BJ (cell line): ENCODE data around the gene ANKRD65. TPM values are rescaled to one million over a fixed set of nuclear protein-coding genes. Genes with fewer than 3 reads are reported as not detected.
"Not testable (repeated sequence)": the region's sequence is repeated elsewhere in the genome, so short reads cannot be mapped to it uniquely, and the experiment has no call there.

ENCODE experiments used
- CTCF ChIA-PET: fragments of 350-600 bp; formaldehyde crosslinking; extraction: SDS; loops from one replicate; lab custom pipeline; 2021; ENCODE audit warnings: antibody characterized with exemption, inconsistent platforms; lab: Yijun Ruan, JAX
- POLR2A ChIA-PET: fragments of 300-600 bp; sonication (Branson Sonifier 250); formaldehyde crosslinking; extraction: SDS; loops from one replicate; lab custom pipeline; 2021; ENCODE audit warnings: antibody characterized with exemption; lab: Charles Lee
- DNase-seq: peaks from one replicate; pipeline ENCODE4 v3.0.0-alpha.2; 2011; ENCODE audit warnings: low read depth
- H3K27me3 ChIP-seq: 2 replicates; pipeline ENCODE4 v1.6.0; 2011; ENCODE audit warnings: low read length; ENCODE audit not compliant: control insufficient read depth, insufficient read depth
- H3K36me3 ChIP-seq: 2 replicates; pipeline ENCODE4 v1.5.1; 2011; ENCODE audit warnings: low read length; ENCODE audit not compliant: control insufficient read depth, insufficient read depth
- H3K4me3 ChIP-seq: 2 replicates; pipeline ENCODE4 v1.5.1; 2011; ENCODE audit warnings: low read depth, mild to moderate bottlenecking, control low read depth, low read length
- CTCF ChIP-seq: IDR thresholded peaks from 2 replicates; pipeline ENCODE4 v1.5.1; 2011; ENCODE audit warnings: low read depth, mild to moderate bottlenecking, control low read depth, inconsistent platforms, low read length, moderate library complexity; ENCODE audit not compliant: insufficient read depth
- polyA minus RNA-seq: library from RNA; depleted of rRNA, polyadenylated mRNA; stranded (reverse); fragments of >200 nt; gene quantifications from 2 replicates; pipeline ENCODE4 v1.2.3, GENCODE V29; 2011; rRNA and poly(A)+ RNA removed
- polyA plus RNA-seq: library from polyadenylated mRNA; depleted of rRNA; stranded (reverse); fragments of >200 nt; gene quantifications from 2 replicates; pipeline ENCODE4 v1.2.3, GENCODE V29; 2011; rRNA removed

ANKRD65 gene
- polyA plus RNA-seq (0.31 and 0.43 TPM in 2 replicates), polyA minus RNA-seq (not detected in 2 replicates)

- TF ChIP-seq CTCF: no peak
- H3K4me3 ChIP-seq: no peak within 1 kb of the TSS
- H3K27me3 ChIP-seq: no peaks in the 10 kb centered on the region
- no peaks in the 10 kb centered on the region for H3K36me3 ChIP-seq
- DNase-seq: no peak
- POLR2A ChIA-PET: no interaction called here
- CTCF ChIA-PET: no interaction called here
Measured at GRCh38 chr1:1421147-1421906, at the start of gene ANKRD65. TSS of gene ANKRD65 (minus strand) at chr1:1421276. CDS start at chr1:1421005, 271 bp downstream.

GRCh38 chr1:1468196-1468985 is 47.3 kb upstream of the ANKRD65 start:
- DNase-seq, H3K4me3 ChIP-seq, H3K36me3 ChIP-seq, CTCF ChIA-PET, H3K27me3 ChIP-seq, POLR2A ChIA-PET: not testable (repeated sequence)

DNA sequence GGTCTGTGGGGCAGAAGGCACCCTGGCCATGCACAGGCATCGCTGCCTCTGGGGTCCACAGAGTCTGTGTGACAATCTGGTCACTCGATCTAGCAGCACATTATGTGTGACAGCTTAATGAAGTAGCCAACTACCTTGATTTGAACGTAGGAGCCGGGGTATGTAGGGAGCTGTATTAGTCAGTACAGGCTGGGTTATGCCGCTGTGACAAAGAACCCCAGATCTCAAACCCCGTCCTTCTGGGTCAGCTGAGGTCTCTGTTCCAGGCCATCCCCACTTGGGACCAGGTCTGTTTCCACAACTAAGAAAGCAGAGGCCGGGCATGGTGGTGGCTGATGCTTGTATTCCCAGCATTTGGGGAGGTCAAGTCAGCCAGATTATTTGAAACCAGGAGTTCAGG is 42.2 kb upstream of the ANKRD65 start:
- ChIA-PET POLR2A (interaction anchor here (0.6 kb wide), 1 partner anchor 88 kb away, joined by 6 read pairs; the partner anchor contains the start of gene AURKAIP1), CTCF (interaction anchor here (0.9 to 2.3 kb wide), 2 partner anchors 22 to 33 kb away, joined by 3 to 13 read pairs; no protein-coding TSS in a partner anchor)
- TF ChIP-seq CTCF: no peak
- Histone ChIP-seq H3K4me3 (no peak overlapping the region), H3K27me3 (no peaks in the 10 kb centered on the region), H3K36me3 (no peaks in the 10 kb centered on the region)
- DNase-seq: no peak

DNA sequence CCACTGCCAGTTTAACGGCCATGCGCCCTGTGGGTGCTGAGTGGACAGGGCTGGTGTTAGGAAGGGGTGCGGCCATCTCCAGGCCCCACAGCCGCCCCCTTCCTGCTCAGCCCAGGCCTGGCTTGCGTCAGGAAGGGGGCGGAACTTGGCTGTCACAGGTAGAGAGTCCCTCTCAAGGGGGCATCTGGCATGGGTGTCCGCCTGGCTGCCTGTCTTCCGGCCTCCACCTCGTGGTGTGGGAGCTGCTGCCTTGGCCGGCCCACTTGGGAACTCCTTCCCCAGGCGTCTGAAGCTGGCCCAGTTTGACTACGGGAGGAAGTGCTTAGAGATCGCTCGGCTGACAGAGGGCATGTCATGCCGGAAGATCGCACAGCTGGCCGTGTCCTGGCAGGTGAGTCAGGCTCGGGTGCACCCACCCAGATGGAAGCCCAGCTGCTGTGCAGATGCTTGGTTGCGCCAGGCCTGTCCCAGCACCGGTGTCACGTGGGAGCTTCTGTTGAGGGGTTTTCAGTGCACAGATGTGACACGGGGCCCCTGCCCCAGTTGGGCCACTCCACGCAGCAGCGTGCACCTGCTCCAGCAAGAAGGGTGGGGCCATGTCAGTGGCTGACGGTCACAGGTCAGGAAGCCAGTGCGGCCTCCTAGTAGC is 41.4 kb upstream of the ANKRD65 start:
- Histone ChIP-seq H3K27me3 (no peaks in the 10 kb centered on the region), H3K36me3 (no peaks in the 10 kb centered on the region), H3K4me3 (no peak overlapping the region)
- ChIA-PET CTCF (interaction anchor here (0.7 to 2.3 kb wide), 3 partner anchors 21 to 32 kb away, joined by 3 to 13 read pairs (median 3); no protein-coding TSS in a partner anchor), POLR2A (no interaction called here)
- DNase-seq: peak; percentile 3
- TF ChIP-seq CTCF: no peak

GRCh38 chr1:1461721-1462317 is 40.7 kb upstream of the ANKRD65 start:
- DNase-seq: no peak

More at GRCh38 chr1:1461721-1462317, 40.7 kb upstream of the ANKRD65 start:
- Histone ChIP-seq H3K27me3 (no peaks in the 10 kb centered on the region), H3K36me3 (no peaks in the 10 kb centered on the region), H3K4me3 (no peak overlapping the region)
- POLR2A ChIA-PET: no interaction called here
- CTCF ChIA-PET: no interaction called here
- no peak for TF ChIP-seq CTCF
